HCT116 (cell line): ENCODE measurements around the gene CHRNB2. TPM values are rescaled to one million over a fixed set of nuclear protein-coding genes. Genes with fewer than 3 reads are reported as not detected.

Source experiments
- ATAC-seq: fragments of 200-7000 bp; cut with Tn5 transposase; 2 replicates; pipeline ENCODE4 v1.9.1; 2020; ENCODE audit warnings: mild to moderate bottlenecking, moderate library complexity
- BruUV-seq: library from RNA; stranded (reverse); fragments of 400-500 nt; replicated peaks from 2 replicates; lab custom pipeline; 2021; lab: Mats Ljungman, UMichigan
- CTCF ChIA-PET: fragments of 300-600 bp; sonication (Branson Sonifier 250); formaldehyde crosslinking; loops from one replicate; lab custom pipeline; 2021; ENCODE audit warnings: antibody characterized with exemption; lab: Charles Lee
- POLR2A ChIA-PET: fragments of 300-600, 350-600 bp; sonication (Branson Sonifier 250); formaldehyde crosslinking; loops from one replicate; lab custom pipeline; 2021; ENCODE audit warnings: antibody characterized with exemption; lab: Charles Lee
- RAD21 ChIA-PET, 2 experiments: fragments of 300-600 bp; sonication (Branson Sonifier 250); formaldehyde crosslinking; loops; one replicate each; lab custom pipeline; 2023; ENCODE audit warnings: low total read pairs in 2 of 2; ENCODE audit not compliant: uncharacterized antibody in 2 of 2, unreplicated experiment in 2 of 2, low non-redundant PET in 1 of 2; lab: Charles Lee
- DNase-seq: peaks from one replicate; pipeline ENCODE4 v3.0.0-alpha.2; 2010; ENCODE audit warnings: low read depth, low spot score
- H2AFZ ChIP-seq: fragments of 200-600 bp; shearing (Covaris generic), sonication (generic); 2 replicates; pipeline ENCODE4 v1.6.1; 2017; ENCODE audit warnings: low read depth, mixed run types, mixed read lengths, antibody characterized with exemption, low read length; ENCODE audit not compliant: poor library complexity, severe bottlenecking
- H3K27ac ChIP-seq: 2 replicates; pipeline ENCODE4 v1.5.1; 2012; ENCODE audit warnings: low read depth, low read length
- H3K27me3 ChIP-seq: fragments of 200-600 bp; sonication (generic); 2 replicates; pipeline ENCODE4 v1.6.1; 2016; ENCODE audit warnings: mixed run types, low read length, mixed read lengths; ENCODE audit not compliant: insufficient read depth
- H3K36me3 ChIP-seq, 2 experiments: fragments of 200-500 bp in 1 of 2; fragments of 200-600 bp in 1 of 2; sonication (Bioruptor generic) in 1 of 2; sonication (generic) in 1 of 2; 2 replicates each; pipeline versions ENCODE4 v1.5.1 to v1.6.1; 2014 to 2016; ENCODE audit warnings: low read length in 2 of 2, inconsistent platforms in 1 of 2, mixed read lengths in 1 of 2, mixed run types in 1 of 2; ENCODE audit not compliant: insufficient read depth in 2 of 2, control insufficient read depth in 1 of 2
- H3K4me1 ChIP-seq, 2 experiments: fragments of 200-600 bp in 1 of 2; sonication (generic) in 1 of 2; 2 replicates each; pipeline versions ENCODE4 v1.5.1 to v1.6.1; 2012 to 2017; ENCODE audit warnings: low read length in 2 of 2, inconsistent platforms in 1 of 2, mild to moderate bottlenecking in 1 of 2, mixed read lengths in 1 of 2, mixed run types in 1 of 2, moderate library complexity in 1 of 2; ENCODE audit not compliant: insufficient read depth in 2 of 2, control insufficient read depth in 1 of 2
- H3K4me2 ChIP-seq: fragments of 200-600 bp; sonication (generic); 2 replicates; pipeline ENCODE4 v1.6.1; 2017; ENCODE audit warnings: mixed run types, low read length, mixed read lengths
- H3K4me3 ChIP-seq, 2 experiments: fragments of 200-600 bp in 1 of 2; sonication (generic) in 1 of 2; replicated peaks in 1 of 2; 2 replicates each; pipeline ENCODE4 v1.5.1; 2011 to 2016; ENCODE audit warnings: low read length in 2 of 2, control low read depth in 1 of 2, low read depth in 1 of 2, mild to moderate bottlenecking in 1 of 2, mixed read lengths in 1 of 2, mixed run types in 1 of 2
- H3K79me2 ChIP-seq: fragments of 200-600 bp; sonication (generic); 2 replicates; pipeline ENCODE4 v1.6.1; 2017; ENCODE audit warnings: mild to moderate bottlenecking, mixed run types, low read length, moderate library complexity, mixed read lengths; ENCODE audit not compliant: insufficient read depth
- H3K9ac ChIP-seq: fragments of 200-600 bp; sonication (generic); 2 replicates; pipeline ENCODE4 v1.6.1; 2016; ENCODE audit warnings: low read length, mixed read lengths
- H3K9me2 ChIP-seq: fragments of 200-600 bp; sonication (generic), shearing (Covaris generic); 2 replicates; pipeline ENCODE4 v1.6.1; 2017; ENCODE audit warnings: mixed run types, mild to moderate bottlenecking, moderate library complexity; ENCODE audit not compliant: insufficient read depth
- H3K9me3 ChIP-seq, 2 experiments: fragments of 200-500 bp in 1 of 2; fragments of 200-600 bp in 1 of 2; sonication (Bioruptor generic) in 1 of 2; sonication (generic) in 1 of 2; 2 replicates each; pipeline ENCODE4 v1.6.1; 2014 to 2017; ENCODE audit warnings: low read length in 2 of 2, mixed read lengths in 2 of 2, inconsistent platforms in 1 of 2, low read depth in 1 of 2, mild to moderate bottlenecking in 1 of 2, mixed run types in 1 of 2, moderate library complexity in 1 of 2; ENCODE audit not compliant: control insufficient read depth in 1 of 2, insufficient read depth in 1 of 2
- H4K20me1 ChIP-seq: fragments of 200-600 bp; sonication (generic), shearing (Covaris generic); 2 replicates; pipeline ENCODE4 v1.6.1; 2017; ENCODE audit warnings: mixed run types, mild to moderate bottlenecking, moderate library complexity; ENCODE audit not compliant: insufficient read depth
- ATF3 ChIP-seq: IDR thresholded peaks from 2 replicates; pipeline ENCODE4 v1.6.1; 2012
- CEBPB ChIP-seq: IDR thresholded peaks from 2 replicates; pipeline ENCODE4 v1.6.1; 2012; ENCODE audit warnings: low read depth
- CTCF ChIP-seq, 3 experiments: fragments of 200-600 bp in 1 of 3; sonication (generic) in 1 of 3; IDR thresholded peaks in 2 of 3; conservative IDR thresholded peaks in 1 of 3; 2 replicates each; pipeline ENCODE4 v1.5.1; 2012 to 2017; ENCODE audit warnings: low read depth in 2 of 3, low read length in 2 of 3, antibody characterized with exemption in 1 of 3, borderline replicate concordance in 1 of 3, control low read depth in 1 of 3, mild to moderate bottlenecking in 1 of 3, mixed read lengths in 1 of 3, mixed run types in 1 of 3, moderate library complexity in 1 of 3; ENCODE audit not compliant: insufficient read depth in 1 of 3
- ELF1 ChIP-seq: IDR thresholded peaks from 2 replicates; pipeline ENCODE4 v1.6.1; 2012; ENCODE audit warnings: low read depth, borderline replicate concordance
- JUND ChIP-seq: IDR thresholded peaks from 2 replicates; pipeline ENCODE4 v1.6.1; 2012
- SRF ChIP-seq: IDR thresholded peaks from 2 replicates; pipeline ENCODE4 v1.6.1; 2012; ENCODE audit warnings: low read depth
- TCF7L2 ChIP-seq: IDR thresholded peaks from 2 replicates; pipeline ENCODE4 v1.7.0; 2011; ENCODE audit warnings: borderline replicate concordance, inconsistent platforms; ENCODE audit not compliant: insufficient read depth, insufficient read length; ENCODE audit errors: extremely low read depth
- ZBTB33 ChIP-seq: IDR thresholded peaks from 2 replicates; pipeline ENCODE4 v1.6.1; 2011; ENCODE audit warnings: mild to moderate bottlenecking, low read length, moderate library complexity; ENCODE audit not compliant: insufficient replicate concordance; ENCODE audit errors: extremely low read depth
- ZFX ChIP-seq: fragments of 450-650 bp; IDR thresholded peaks from 2 replicates; pipeline ENCODE4 v1.6.1; 2017
- ZNF274 ChIP-seq: fragments of 200-500 bp; sonication (Bioruptor generic); IDR thresholded peaks from 2 replicates; pipeline ENCODE4 v1.6.1; 2014; ENCODE audit warnings: mild to moderate bottlenecking, low read depth, low read length, inconsistent platforms
- intact Hi-C: fragments of 100-400 bp; cut with micrococcal nuclease; formaldehyde crosslinking; loops from 2 replicates; pipeline ENCODE4 v1.10.0; 2022
- total RNA-seq: library from RNA; stranded (reverse); gene quantifications from one replicate; pipeline ENCODE4 v1.2.1, GENCODE V29; 2021; ENCODE audit not compliant: unreplicated experiment
- TF ChIP-seq, protein P1 (sequence below): IDR thresholded peaks from 2 replicates; pipeline ENCODE4 v1.6.1; 2012; ENCODE audit warnings: low read depth
- TF ChIP-seq, protein P2 (sequence below): IDR thresholded peaks from 2 replicates; pipeline ENCODE4 v1.6.1; 2012

CHRNB2 gene
- total RNA-seq, 1 experiment from 2014 or later = not detected

GRCh38 chr1:154614901-154615300, 47.3 kb downstream of the CHRNB2 start:
- POLR2A ChIA-PET = no interaction called here
- RAD21 ChIA-PET = no interaction called here
- Histone ChIP-seq H3K4me2 (no peak overlapping the region), H4K20me1 (peaks cover 4% of the 10 kb centered on the region; the same call in 1 of the 2 replicates), H3K9me2 (no peaks in the 10 kb centered on the region), H3K9ac (no peak overlapping the region), H3K4me1 (peaks cover 0 to 4% of the 10 kb centered on the region in 2 experiments; a peak in 3 of 4 replicates), H3K27me3 (no peaks in the 10 kb centered on the region), H3K79me2 (peaks cover 98% of the 10 kb centered on the region), H3K4me3 (no peak overlapping the region), H3K36me3 (no peaks in the 10 kb centered on the region), H3K9me3 (no peaks in the 10 kb centered on the region), H3K27ac (no peak overlapping the region), H2AFZ (no peak overlapping the region)
- CTCF ChIA-PET = no interaction called here
- BruUV-seq = no TSS peak
- DNase-seq (no peak), ATAC-seq (peak; percentile 68)
- peak in 1 of 3 experiments; percentile 12; a peak in 1 of 6 replicates for TF ChIP-seq CTCF (IDR thresholded peaks at IDR 0.05 in 2 of 3, conservative IDR thresholded peaks at IDR 0.05 in 1 of 3; ENCODE audit: borderline replicate concordance in 1 of 3, insufficient read depth in 1 of 3, low read depth in 2 of 3, low read length in 2 of 3)
- no peak for TF ChIP-seq ZFX
- TF ChIP-seq JUND = no peak
- intact Hi-C loops = no loop called here

DNA sequence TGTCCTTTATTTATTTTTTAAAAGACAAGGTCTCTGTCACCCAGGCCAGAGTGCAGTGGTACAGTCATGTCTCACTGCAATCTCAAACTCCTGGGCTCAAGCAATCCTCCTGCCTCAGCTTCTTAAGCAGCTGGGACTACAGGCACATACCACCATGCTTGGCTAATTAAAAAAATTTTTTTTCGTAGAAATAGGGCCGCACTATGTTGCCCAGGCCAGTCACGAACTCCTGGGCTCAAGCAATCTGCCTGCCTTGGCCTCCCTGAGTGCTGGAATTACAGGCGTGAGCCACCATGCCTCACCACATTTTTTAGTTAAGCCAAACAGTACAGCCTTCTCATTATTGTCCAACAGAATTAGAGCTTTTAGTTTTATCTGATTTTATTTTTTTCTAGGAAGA, 47.8 kb downstream of the CHRNB2 start:
- Histone ChIP-seq H3K27ac (no peak overlapping the region), H2AFZ (no peak overlapping the region), H3K4me2 (no peak overlapping the region), H3K4me1 (no peaks in the 10 kb centered on the region), H3K9ac (no peak overlapping the region), H3K9me3 (no peaks in the 10 kb centered on the region), H3K27me3 (no peaks in the 10 kb centered on the region), H3K79me2 (peaks cover 97% of the 10 kb centered on the region), H3K4me3 (no peak overlapping the region), H3K9me2 (no peaks in the 10 kb centered on the region), H4K20me1 (peaks cover 4% of the 10 kb centered on the region; the same call in 1 of the 2 replicates), H3K36me3 (no peaks in the 10 kb centered on the region)
- DNase-seq = no peak
- ATAC-seq = no peak
- ChIA-PET POLR2A (no interaction called here), CTCF (no interaction called here), RAD21 (no interaction called here)
- intact Hi-C loops = no loop called here
- no TSS peak for BruUV-seq
- TF ChIP-seq SRF (no peak), ZNF274 (no peak), TCF7L2 (no peak), ELF1 (no peak), CEBPB (no peak), ATF3 (no peak), ZFX (no peak), ZBTB33 (no peak)
- TF ChIP-seq, protein P1, sequence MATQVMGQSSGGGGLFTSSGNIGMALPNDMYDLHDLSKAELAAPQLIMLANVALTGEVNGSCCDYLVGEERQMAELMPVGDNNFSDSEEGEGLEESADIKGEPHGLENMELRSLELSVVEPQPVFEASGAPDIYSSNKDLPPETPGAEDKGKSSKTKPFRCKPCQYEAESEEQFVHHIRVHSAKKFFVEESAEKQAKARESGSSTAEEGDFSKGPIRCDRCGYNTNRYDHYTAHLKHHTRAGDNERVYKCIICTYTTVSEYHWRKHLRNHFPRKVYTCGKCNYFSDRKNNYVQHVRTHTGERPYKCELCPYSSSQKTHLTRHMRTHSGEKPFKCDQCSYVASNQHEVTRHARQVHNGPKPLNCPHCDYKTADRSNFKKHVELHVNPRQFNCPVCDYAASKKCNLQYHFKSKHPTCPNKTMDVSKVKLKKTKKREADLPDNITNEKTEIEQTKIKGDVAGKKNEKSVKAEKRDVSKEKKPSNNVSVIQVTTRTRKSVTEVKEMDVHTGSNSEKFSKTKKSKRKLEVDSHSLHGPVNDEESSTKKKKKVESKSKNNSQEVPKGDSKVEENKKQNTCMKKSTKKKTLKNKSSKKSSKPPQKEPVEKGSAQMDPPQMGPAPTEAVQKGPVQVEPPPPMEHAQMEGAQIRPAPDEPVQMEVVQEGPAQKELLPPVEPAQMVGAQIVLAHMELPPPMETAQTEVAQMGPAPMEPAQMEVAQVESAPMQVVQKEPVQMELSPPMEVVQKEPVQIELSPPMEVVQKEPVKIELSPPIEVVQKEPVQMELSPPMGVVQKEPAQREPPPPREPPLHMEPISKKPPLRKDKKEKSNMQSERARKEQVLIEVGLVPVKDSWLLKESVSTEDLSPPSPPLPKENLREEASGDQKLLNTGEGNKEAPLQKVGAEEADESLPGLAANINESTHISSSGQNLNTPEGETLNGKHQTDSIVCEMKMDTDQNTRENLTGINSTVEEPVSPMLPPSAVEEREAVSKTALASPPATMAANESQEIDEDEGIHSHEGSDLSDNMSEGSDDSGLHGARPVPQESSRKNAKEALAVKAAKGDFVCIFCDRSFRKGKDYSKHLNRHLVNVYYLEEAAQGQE = no peak
- TF ChIP-seq, protein P2, sequence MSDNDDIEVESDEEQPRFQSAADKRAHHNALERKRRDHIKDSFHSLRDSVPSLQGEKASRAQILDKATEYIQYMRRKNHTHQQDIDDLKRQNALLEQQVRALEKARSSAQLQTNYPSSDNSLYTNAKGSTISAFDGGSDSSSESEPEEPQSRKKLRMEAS = no peak
